ENCODE data around the gene SECISBP2L.
A peak's percentile ranks its signal among the peaks of the same experiment; 100 is the strongest.
"Not testable (repeated sequence)": the region's sequence is repeated elsewhere in the genome, so short reads cannot be mapped to it uniquely, and the experiment has no call there.

The SECISBP2L gene

DNA sequence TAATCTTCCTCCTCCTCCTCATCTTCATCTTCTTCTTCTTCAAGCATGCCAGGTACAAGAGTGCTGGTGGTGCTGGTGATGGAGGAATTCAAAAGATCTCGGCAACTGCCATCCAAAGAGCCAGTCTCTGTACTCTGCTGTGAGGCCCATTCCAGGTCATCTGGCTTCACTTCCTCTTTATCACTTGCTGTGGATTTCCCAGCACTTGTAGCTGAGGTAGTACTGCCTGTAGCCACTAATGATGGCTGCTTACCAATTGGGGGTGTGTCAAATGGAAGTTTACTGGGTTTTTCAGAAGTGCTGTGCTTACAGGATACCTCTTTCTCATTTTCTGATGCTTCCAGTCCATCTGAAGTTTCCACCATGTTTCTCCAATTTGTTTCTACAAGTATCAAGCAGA, 53.7 kb downstream of the SECISBP2L start:
- no peak for DNase-seq

DNA sequence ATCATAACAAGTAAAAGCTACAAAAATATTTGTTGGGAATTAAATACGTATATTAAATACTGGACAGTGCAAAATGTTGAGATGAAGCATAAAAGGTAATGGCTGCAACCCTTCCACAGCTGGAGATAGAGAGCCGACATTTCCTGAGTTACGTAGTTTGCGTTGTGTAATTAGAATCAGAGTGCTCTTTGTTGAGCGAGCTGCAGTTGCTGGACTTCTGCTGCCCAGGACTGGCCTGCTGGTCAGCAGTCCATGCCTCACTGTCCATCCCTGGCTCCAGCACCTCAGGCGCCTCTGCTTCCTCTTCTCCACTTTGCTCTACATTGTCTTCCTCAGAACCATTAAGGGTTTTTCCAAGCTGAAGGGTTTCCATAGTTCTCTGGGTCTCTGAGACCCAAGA, 54.1 kb downstream of the SECISBP2L start:
- DNase-seq: no peak

DNA sequence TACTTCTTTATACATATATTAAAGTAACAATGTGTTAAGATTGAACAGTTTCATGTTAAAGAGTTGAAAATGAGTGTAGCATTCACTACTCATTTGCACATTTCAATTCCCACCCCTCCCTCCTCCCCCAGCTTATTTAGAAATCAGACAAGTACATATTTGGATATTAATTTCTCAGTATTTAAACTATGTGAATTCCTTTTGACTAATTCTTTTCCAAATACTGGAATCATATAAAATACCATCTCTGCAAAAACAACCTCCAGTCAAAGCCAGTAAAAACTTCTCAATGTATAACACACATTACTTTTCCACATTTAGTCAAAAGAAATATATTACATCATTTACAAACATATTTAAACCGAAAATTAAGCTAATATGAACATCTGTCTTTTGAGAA, 57.1 kb downstream of the SECISBP2L start:
- no peak for DNase-seq

DNA sequence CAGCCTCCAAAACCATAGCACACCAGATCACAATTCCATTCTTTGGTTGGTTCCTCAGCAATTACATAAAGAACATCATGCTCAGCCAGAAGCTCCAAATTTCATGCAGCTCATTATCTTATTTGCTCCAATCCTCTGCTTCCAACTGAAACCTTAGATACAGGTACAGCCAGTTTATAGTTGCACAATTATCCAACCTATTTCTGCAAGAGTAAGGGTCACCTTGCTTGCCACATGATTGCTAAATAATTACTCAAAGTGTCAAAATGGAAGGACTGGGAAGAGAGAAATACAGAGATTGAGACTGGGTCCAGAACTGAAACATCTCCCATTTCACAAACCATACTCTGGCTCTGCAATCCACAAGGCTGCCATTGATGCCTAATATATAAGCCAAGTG, 59.1 kb downstream of the SECISBP2L start:
- DNase-seq: no peak

DNA sequence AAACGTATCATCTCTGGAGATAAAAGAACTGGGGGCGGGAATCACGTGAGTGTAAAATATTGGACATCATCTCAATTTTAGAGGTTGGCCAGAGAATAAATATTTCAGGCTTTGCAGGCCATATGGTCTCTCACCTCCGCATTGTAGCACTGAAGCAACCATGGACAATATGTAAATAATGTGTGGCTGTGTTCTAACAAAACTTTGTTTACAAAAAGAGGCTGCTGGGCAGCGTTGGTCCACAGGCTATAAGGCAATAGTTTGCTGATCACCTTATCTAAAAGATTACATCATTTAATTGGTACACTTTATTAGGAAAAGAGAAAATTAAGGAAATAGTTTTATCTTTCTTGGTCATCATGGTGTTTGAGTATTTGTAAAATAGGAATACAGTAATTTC, 60.0 kb downstream of the SECISBP2L start:
- no peak for DNase-seq

DNA sequence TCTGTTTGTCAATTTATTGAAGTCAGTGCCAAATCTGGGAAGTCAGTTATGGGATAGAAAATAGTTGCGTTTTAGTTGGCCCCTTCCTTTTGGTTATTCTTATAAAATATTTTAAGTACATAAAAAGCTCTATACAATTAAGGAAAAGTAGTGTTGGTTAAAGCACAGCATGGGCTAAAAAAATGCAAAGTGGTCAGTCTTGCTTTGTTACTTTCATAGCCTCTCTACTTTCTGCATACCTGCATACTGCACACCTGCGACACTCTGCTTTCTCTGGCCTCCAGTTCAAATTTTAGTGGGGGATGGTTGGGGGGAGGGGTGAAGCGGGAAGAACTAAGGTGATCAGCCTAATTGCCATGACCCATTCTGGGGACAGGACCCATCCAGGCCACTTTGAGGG, 60.7 kb downstream of the SECISBP2L start:
- DNase-seq: no peak

DNA sequence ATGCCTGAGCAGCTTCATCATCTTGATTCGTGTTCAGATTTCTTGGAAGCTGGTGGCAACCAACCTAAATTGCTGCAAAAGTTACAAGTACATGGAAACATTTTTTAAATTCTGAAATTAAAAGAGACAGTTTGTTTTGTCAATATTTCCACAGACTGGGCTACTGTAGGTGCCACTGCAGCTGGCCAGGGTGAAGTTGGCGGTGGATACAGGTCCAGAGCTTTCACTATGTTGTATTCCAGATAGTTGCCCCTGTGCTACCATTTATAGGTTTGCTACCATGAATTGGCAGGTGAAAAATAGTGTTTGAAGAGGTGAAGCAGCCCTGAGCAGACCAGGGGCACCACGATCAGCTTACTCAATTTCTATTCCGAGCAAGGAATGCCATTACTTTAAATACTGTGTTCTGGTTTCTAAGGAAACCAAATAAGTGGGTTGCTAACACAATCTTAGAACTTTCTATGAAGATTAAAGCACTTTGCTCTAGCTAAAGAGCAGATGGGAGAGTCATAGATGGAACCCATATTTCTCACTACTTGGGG, 61.4 kb downstream of the SECISBP2L start:
- DNase-seq: no peak

DNA sequence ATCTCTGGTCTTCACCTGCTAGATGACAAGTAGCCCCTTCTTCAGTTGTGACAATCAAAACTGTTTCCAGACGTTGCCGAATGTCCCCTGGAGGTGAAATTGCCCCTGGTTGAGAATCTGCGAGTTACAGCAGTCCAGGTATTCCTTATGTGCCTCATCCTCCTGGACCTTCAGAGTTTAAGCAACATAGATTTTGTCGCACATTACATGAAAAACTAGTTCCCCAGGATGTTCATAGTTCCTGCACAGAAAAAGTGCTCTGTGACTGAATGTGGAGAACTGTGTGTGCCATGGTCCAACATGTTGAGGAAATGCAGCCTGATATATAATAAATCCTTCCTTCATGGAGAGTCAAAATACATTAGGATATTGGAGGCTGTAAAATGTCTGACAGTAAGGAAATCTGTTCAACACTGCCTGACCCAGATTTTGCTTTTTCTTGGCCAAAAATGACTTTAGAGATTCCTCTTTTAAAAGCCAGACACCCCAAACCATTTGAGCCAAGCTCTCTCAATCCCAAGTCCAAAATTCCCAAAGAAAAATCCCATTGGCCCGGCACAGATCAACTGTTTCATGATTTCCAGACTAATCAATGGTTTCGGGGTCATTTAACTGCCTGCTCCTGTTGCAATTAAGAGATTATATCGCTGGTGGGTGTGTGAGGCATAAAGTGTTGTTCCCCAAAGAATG, 62.1 kb downstream of the SECISBP2L start:
- no peak for DNase-seq

DNA sequence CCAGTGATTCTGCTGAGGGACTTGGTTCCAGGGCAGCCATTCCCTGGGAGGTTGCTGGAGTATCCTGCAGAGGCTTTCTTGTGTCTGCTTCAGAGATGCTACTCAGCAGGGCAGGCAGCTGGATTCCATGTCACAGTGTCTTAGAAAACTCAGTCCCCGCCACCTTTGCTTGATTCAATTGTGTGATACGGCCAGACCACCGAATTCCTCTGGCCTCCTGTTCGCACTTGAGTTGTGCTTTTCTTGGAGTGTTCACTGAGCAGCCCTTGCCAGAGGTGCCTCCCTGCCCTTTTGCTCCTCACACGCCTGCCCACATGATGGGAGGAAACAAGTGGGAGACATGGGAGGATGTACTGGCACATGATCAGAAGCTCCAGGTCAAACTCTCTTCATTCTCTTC, 62.9 kb downstream of the SECISBP2L start:
- DNase-seq: no peak

DNA sequence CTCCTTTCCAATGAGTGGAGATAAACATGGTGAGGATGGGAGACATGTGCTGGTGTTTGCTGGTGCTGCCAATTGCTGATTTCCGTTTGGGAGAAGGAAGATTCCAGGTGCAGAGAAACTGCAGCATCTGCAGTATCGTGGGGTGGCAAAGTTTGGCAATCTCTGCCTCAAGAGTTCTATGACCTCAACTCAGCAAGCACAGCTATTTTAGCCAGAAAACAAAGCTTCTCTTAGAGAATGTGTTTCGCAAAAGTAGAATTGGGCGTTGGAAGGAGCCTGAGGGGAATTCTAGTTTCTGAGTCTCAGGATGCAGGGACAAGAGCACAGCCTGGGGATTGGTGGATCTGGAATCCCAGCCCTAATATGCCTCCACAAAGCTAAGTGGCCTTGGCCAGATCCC, 64.3 kb downstream of the SECISBP2L start:
- DNase-seq: no peak

DNA sequence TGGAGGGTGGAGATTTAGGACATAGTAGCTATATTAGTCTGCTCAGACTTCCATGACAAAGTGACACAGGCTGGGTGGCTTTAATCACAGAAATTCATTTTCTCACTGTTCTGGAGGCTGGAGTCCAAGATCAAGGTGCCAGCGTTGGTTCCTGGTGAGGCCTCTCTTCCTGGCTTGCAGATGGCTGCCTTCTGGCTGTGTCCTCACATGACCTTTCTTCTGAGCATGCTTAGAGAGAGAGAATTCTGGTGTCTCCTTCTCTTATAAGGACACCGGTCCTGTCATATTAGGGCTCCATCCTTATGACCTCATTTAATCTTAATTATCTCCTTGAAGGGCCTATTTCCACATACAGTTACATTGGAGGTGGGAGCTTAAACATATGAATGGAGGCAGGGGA, 67.6 kb downstream of the SECISBP2L start:
- DNase-seq: no peak

DNA sequence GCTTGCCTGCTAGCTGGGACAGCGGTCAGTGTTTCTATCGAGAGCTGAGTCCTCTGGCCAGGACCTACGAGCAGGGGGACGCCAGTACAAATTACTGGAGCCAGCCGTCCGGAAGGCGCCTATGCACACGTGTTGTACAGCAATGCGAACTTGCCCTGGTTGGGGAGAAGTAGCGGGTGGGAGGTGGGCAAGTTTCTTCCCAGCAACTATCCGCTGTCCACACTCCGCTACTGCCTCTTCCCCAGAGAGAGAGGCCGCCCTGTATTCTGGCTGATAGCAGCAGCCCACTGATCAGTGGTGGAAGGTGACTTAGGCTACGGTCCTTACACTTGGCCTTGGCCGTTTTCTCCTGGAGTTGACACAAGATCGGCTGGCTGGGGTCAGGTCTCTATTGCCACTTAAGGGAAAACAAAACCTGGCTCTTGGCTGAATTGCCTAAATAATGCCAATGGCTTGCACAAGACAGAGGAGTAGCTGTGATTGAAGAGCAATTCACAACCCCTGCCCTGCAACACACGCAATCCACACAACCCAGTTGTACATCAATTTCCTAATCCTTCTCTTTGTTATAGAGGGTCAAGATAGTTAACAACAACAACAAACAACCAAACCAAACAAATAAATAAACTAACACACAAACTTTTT, 69.7 kb downstream of the SECISBP2L start:
- DNase-seq: no peak

DNA sequence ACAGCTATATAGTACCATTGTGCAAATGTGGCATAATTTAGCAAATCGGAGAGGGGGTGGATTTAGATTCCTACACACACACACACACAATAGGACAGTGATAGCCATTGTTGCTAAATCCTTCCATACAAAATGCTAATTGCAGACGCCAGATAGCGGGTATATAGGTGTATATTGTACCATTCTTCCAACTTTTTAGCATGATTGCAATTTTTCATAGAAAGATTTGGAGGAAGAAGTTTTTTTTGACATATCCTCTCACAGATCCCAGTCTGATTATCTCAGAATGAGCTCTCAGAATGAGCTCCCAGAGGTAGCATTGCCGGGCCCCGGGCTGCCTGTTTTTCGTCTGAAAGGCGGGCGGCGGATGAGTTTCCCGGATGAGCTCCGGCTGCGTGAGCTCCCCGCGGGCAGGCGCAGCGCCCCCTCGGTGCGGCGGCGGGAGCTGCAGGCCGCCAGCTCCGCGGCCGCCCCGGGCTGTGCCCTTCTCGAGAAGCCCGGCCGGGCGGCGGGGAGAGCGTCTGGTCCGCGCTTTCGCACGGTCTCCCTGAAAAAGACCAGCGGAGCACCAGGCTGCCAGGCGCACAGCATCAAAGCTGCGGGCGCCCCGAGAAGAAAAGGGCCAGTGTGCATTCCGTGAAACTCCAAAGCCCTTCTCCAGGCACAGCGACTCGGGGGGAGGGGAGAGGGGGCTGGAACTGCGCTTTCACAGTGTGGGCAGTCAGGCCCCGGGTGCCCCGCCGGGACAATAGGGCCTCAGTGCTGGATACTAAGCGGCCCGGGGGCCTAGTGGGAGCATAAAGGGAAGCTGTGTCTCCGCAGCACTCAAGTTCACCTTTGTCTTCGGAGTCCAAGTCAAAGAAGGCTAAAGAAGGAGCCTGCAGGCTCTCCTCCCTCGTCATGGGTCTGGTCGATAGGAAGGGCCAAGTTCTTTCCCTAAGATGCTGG, 70.5 kb downstream of the SECISBP2L start:
- DNase-seq: peak; percentile 63

DNA sequence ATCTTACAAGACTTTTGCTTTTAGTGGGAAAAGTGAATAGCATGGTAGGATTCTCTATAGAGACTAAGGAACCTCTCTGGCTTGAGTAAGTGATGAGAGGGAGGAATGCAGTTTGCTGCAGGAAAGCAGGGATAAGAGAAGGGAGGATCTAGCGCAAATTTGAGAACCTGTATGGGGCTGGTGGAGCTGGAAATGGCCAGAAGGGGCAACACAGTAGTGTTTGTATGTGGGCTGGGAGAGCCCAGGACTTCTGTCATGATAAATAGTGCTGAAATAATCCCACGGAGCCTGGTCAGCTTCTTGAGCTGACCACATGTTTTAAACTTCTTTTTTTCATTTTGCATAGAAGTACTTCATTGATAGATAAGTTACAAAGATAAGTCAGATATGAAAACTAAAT, 71.4 kb downstream of the SECISBP2L start:
- no peak for DNase-seq

DNA sequence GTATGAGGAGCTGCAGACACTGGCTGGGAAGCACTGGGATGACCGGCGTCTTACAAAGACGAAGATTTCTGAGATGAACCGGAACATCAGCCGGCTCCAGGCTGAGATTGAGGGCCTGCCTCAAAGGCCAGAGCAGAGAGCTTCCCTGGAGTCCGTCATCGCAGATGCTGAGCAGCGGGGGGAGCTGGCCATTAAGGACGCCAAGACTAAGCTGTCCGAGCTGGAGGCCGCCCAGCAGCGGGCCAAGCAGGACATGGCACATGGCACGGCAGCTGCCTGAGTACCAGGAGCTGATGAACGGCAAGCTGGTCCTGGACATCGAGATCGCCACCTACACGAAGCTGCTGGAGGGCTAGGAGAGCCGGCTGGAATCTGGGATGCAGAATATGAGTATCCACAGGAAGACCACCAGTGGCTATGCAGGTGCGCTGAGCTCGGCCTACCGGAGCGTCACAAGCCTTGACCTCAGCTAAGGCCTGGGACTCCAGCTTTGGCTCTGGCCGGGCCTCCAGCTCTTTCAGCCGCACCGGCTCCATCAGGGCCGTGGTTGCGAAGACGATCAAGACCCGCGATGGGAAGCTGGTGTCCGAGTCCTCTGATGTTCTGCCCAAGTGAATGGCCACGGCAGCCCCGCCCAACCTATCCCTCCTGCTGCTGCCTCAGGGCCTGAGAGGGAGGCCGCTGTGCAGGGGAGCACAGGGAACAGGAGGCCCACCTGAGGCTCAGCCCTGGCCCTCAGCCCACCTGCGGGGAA, 73.3 kb downstream of the SECISBP2L start:
- no peak for DNase-seq

DNA sequence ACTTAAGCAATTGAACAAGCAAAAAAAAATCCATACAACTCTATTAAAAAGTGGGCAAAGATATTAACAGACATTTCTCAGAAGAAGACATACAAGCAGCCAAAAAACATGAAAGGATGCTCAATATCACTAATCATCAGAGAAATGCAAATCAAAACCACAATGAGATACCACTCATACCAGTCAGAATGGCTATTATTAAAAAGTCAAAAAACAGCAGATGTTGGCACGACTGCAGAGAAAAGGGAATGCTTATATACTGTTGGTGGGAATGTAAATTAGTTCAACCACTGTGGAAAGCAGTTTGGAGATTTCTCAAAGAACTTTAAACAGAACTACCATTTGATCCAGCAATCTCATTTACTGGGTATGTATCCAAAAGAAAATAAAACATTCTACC, 75.3 kb downstream of the SECISBP2L start:
- DNase-seq: not testable (repeated sequence)

DNA sequence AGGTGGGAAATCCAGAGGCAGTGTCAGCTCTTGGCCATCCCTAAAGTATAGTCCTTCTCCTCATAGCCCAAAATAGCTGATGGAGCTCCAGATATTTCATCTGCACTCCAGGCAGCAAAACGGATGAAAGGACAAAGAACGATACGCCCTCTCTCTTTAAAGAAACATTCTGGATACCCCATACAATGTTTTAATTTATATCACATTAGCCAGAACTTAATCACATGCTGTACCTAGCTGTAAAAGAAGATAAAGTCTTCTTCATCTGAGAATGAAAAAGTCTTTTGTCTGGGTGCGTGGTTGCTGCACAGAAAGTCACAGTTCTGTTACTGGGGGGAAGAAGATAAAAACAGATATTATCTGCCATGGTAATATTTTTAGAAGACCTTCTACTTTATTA, 78.2 kb downstream of the SECISBP2L start:
- no peak for DNase-seq

DNA sequence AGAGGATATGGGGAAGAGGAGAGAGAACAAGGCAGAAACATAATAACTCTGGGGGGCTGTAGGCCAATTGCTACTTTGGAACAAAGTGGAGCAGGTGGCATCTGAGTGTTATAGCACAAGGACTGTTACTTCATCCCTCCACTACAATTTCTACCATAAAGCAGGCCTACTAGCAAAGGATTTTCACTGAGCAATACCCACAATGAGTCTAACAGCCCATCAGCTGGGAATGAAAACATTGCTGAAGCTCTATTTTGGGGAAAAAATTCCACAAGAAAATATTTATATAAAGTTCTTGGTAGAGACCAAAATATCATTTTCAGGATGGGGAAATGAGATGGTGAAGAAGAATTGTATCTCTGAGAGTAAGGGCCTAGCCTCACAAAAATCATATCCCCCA, 78.9 kb downstream of the SECISBP2L start:
- DNase-seq: no peak

DNA sequence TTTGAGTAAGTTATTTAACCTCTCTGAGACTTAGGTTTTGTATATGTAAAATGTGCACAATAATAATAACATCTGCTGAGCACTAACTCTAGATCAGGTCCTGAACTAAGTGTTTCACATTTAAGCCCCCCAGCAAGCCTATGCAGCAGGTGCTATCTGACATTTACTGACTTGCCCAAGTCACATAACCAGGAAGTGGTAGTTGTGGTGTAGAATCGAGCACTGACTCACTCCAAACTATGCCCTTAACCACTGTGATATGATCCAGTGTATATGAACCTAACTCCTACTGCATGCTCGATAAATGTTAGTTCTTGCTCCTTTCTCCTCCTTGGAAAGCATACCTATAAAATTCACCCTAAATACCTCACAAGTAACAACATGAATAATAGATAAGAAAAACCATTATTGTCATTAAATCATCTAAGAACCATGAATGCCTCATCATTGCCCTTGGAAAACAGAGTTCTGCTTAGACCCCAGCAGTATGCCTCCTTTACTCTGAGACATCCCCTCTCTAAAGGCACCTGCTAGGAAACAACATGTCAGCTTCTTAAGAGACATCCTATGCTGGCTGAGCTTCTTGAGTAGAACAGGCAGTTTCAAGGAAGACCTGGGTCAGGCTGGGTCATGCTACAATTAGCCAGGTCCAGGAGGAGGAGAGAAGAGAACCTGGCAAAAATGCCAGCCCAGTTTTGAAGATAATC, 79.5 kb downstream of the SECISBP2L start:
- no peak for DNase-seq

DNA sequence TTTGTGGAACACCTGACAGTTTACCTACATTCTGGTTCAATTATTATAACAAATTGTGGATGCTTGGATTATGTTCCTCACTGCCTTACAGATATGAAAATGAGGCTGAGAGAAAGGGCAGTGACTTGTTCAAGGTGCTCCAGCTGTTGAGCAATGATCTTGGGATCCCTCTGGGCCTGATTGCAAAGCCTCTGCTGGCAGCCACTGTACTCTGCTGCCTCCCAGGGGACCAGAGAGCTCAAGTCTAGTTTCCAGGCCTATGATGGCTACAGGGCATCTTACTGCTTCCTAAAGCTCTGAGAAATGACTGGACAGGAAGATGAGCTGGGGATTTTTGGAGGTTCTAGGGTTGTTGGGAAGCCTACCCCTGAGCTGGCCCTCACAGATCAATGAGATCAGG, 80.3 kb downstream of the SECISBP2L start:
- no peak for DNase-seq

DNA sequence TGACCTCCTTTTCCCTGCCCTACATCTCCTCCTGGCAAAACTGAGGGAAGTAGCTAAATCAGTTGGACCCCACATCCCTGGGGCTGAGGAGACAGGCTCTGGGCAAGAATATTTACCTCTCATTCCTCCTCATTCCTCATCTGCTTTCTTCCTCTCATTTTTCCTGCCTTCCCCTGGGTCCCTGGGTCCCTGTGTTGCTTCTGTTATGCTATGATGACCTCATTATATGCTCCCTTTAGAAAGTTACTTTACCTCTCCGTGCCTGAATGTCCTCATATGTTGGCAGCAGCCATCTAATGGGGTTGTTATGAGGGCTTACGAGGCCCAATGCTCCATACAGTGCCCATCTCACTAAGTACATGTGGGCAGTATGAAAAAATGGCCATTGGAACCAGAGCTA, 81.3 kb downstream of the SECISBP2L start:
- no peak for DNase-seq

DNA sequence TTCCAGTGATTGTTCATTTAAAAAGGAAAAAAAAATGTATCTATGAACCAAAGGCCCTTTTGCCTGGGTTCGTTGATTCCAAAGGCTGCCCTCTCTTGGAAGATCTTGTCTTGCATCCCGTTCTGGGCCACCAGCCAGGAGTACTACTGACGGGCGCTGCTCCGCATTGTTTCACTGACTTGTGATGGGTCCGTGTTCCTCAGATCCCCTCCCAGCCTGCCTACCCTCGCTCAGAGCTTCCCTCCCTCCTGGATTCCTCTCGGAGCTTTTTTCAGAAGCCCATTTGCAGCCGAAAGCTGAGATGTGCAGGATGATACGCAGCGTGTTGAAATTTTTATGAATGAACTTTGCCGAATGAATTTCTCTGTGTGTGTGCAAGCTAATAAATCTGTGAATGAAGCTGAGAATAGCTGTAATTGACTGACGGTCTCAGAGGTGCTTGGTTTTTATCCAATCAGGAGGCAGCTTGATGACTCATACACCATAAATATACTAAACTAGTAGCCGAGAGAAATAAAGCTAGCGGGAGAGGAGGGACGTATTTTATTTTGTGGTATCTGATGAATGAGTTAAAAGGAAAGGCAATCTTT, 82.6 kb downstream of the SECISBP2L start, which contains the start of gene SHC4:
Gene SHC4, minus strand, starts transcription at position 396 of the 590 bp plus-strand sequence. CDS start 904 bp downstream, outside the sequence.
- peak; percentile 67 for DNase-seq
